GM10266 (cell line): ENCODE measurements around the gene BMP2K.
"Not testable (repeated sequence)": the region's sequence is repeated elsewhere in the genome, so short reads cannot be mapped to it uniquely, and the experiment has no call there.

Source experiments
- DNase-seq: peaks from one replicate; pipeline ENCODE4 v3.0.0; 2012; ENCODE audit errors: extremely low spot score
- TF ChIP-seq, protein P1 (sequence below): IDR thresholded peaks from 2 replicates; pipeline ENCODE4 v1.5.1; 2012; ENCODE audit warnings: mild to moderate bottlenecking, low read depth; ENCODE audit not compliant: control insufficient read depth, insufficient read depth; ENCODE audit errors: missing control alignments

The BMP2K gene

GRCh38 chr4:78864405-78865024 is 88.4 kb downstream of the BMP2K start:
- peak; percentile 17 for DNase-seq
- TF ChIP-seq, protein P1, sequence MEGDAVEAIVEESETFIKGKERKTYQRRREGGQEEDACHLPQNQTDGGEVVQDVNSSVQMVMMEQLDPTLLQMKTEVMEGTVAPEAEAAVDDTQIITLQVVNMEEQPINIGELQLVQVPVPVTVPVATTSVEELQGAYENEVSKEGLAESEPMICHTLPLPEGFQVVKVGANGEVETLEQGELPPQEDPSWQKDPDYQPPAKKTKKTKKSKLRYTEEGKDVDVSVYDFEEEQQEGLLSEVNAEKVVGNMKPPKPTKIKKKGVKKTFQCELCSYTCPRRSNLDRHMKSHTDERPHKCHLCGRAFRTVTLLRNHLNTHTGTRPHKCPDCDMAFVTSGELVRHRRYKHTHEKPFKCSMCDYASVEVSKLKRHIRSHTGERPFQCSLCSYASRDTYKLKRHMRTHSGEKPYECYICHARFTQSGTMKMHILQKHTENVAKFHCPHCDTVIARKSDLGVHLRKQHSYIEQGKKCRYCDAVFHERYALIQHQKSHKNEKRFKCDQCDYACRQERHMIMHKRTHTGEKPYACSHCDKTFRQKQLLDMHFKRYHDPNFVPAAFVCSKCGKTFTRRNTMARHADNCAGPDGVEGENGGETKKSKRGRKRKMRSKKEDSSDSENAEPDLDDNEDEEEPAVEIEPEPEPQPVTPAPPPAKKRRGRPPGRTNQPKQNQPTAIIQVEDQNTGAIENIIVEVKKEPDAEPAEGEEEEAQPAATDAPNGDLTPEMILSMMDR, result peak; percentile 61

DNA sequence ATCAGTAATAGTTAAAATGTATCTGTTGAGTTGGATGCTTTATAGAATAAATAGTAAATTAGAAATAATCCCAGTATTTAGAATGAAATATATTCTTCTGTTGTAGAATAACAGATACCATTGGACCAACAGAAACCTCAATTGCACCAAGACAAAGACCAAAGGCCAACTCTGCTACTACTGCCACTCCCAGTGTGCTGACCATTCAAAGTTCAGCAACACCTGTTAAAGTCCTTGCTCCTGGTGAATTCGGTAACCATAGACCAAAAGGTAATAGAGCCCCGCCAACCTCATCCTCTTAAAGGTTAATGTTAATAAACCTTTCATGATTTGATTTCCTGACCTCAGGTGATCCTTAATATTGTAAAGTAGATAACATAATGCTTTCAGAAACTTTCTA is 89.3 kb downstream of the BMP2K start:
- no peak for DNase-seq
- TF ChIP-seq, protein P1, result no peak

- not testable (repeated sequence) for DNase-seq
Observed at GRCh38 chr4:78868712-78869111, 92.6 kb downstream of the BMP2K start.

DNA sequence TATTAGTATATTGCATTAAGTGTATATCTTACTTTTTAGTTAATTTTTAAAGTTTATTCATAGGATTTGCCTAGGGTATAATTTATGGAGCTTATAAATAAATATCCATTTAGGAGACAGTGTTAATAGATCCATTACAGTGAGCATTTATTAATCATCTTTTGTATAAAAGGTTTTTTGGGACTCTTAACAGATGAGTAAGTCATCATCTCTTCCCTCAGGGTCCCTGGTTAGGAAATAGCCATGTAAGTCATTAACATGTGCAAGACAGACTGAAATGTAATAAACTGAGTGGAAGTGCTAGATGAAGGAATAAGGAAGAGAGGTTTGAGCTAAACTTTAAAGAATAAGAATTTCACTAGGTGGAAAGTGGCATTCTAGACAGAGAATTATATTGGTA is 93.9 kb downstream of the BMP2K start:
- TF ChIP-seq, protein P1, result no peak
- DNase-seq, result no peak

DNA sequence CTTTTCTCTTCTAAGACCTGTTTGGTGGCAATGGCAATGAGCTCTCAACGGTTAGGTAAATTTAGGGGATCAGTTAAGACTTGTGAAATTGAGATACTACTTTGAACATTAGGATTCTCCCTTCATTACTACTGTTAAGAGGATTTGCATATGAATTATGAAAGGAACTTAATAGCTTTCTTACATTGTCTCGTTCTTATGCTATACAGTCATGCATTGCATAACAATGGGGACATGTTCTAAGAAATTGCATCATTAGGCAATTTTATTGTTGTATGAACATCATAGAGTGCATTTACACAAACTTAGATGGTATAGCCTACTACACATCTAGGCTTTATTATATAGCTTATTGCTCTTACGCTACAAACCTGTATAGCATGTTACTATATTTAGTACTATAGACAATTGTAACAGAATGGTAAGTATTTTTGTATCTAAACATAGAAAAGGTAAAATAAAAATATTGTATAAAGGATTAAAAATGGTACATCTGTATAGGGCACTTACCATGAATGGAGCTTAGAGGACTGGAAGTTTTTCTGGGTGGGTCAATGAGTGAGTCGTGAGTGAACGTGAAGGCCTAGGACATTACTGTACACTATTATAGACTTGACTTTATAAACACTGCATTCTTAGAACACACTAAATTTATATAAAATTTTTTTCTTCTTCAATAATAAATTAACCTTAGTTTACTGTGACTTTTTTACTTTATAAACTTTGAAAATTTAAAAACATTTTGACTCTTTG is 100.6 kb downstream of the BMP2K start:
- TF ChIP-seq, protein P1, result no peak
- no peak for DNase-seq

DNA sequence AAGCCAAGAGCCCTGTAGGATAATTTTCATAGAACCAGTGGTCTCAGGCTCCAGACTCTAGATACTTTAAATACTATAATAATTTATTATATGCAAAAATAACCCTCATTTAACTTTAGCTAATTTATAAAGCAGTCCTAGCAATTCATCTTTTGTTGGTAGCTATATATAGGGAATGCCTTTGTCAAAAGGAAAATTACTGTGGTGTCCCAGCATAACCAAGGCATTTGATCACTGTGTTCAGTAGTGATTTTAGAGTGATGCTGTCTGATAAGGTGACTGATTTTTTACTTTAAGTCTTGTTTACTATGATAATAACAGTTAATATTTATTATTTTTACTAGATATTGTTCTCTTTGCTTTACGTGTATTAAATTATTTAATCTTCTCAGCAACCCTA is 101.9 kb downstream of the BMP2K start:
- TF ChIP-seq, protein P1, result no peak
- no peak for DNase-seq

DNA sequence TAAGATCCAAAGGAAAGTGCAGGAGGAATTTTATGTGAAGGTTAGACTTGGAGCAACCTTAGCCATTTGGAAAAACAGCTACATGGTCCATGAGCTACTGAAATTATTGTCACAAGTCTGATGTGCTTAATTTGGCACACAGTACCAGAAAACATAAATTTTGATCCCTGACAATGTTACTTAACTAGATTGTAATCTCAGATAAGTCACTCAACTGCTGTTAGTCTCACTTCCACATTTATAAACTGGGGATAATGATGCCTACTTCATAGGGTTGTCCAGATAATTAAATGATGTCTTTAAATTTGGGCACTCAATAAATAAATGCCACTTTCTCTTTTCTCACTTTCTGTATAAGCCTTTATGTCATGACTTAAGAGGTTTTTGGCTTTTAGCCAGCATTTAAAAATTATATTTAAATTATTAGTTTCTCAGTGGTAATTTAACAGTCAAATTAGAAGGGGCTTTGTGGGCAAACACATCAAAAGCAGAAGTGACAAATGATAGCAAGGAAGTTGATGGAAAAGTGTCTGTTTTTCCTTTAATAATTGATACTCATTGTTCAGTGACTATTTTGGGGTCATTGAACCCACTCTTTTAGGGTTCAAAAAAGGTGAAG is 104.8 kb downstream of the BMP2K start:
- TF ChIP-seq, protein P1, result no peak
- DNase-seq, result no peak
